ENCODE data around the gene SULT1A1.
"Not testable (repeated sequence)": the region's sequence is repeated elsewhere in the genome, so short reads cannot be mapped to it uniquely, and the experiment has no call there.

The SULT1A1 gene

GRCh38 chr16:28609631-28610594 is at the start of gene SULT1A1:
Gene SULT1A1, minus strand, starts transcription at chr16:28610044. Its CDS starts 1,189 bp downstream, at chr16:28608855.
- Histone ChIP-seq H3F3A (ENCODE audit: control insufficient read depth, insufficient read depth) (peaks cover 5% of the 10 kb centered on the region), H4K20me1 (ENCODE audit: control insufficient read depth, insufficient read depth, low read depth, low read length) (no peaks in the 10 kb centered on the region), H3K4me2 (ENCODE audit: low read length) (no peak within 1 kb of the TSS), H3K79me2 (ENCODE audit: control insufficient read depth, low read length) (peaks cover 11% of the 10 kb centered on the region), H3K27ac (ENCODE audit: low read depth, low read length) (no peak within 1 kb of the TSS), H3K9me3 (ENCODE audit: control insufficient read depth, insufficient read depth, low read length) (no peaks in the 10 kb centered on the region), H3K36me3 (ENCODE audit: control insufficient read depth, low read length) (peaks cover 35% of the 10 kb centered on the region), H3K9me2 (replicated peaks; ENCODE audit: control insufficient read depth, low read length) (no peaks in the 10 kb centered on the region), H3K4me3 (ENCODE audit: low read length) (no peak within 1 kb of the TSS), H3K4me1 (ENCODE audit: control insufficient read depth, low read length) (peaks cover 4% of the 10 kb centered on the region; the same call in 1 of the 2 replicates), H3K27me3 (ENCODE audit: control insufficient read depth, low read length) (no peaks in the 10 kb centered on the region)
- TF ChIP-seq EZH2phosphoT487 (IDR thresholded peaks at IDR 0.05; ENCODE audit: borderline replicate concordance, low read length): no peak
- TF ChIP-seq, protein P1, sequence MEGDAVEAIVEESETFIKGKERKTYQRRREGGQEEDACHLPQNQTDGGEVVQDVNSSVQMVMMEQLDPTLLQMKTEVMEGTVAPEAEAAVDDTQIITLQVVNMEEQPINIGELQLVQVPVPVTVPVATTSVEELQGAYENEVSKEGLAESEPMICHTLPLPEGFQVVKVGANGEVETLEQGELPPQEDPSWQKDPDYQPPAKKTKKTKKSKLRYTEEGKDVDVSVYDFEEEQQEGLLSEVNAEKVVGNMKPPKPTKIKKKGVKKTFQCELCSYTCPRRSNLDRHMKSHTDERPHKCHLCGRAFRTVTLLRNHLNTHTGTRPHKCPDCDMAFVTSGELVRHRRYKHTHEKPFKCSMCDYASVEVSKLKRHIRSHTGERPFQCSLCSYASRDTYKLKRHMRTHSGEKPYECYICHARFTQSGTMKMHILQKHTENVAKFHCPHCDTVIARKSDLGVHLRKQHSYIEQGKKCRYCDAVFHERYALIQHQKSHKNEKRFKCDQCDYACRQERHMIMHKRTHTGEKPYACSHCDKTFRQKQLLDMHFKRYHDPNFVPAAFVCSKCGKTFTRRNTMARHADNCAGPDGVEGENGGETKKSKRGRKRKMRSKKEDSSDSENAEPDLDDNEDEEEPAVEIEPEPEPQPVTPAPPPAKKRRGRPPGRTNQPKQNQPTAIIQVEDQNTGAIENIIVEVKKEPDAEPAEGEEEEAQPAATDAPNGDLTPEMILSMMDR (IDR thresholded peaks at IDR 0.05; ENCODE audit: low read depth, low read length, poor library complexity, severe bottlenecking): no peak

GRCh38 chr16:28639959-28640358 is 30.1 kb upstream of the SULT1A1 start:
- not testable (repeated sequence) for H3F3A ChIP-seq (ENCODE audit: control insufficient read depth, insufficient read depth); H3K27me3 ChIP-seq (ENCODE audit: control insufficient read depth, low read length); H3K4me1 ChIP-seq (ENCODE audit: control insufficient read depth, low read length); H3K4me3 ChIP-seq (ENCODE audit: low read length); H3K4me2 ChIP-seq (ENCODE audit: low read length); H3K27ac ChIP-seq (ENCODE audit: low read depth, low read length); H3K36me3 ChIP-seq (ENCODE audit: control insufficient read depth, low read length); H3K79me2 ChIP-seq (ENCODE audit: control insufficient read depth, low read length); H3K9me3 ChIP-seq (ENCODE audit: control insufficient read depth, insufficient read depth, low read length); H3K9me2 ChIP-seq (replicated peaks; ENCODE audit: control insufficient read depth, low read length); H4K20me1 ChIP-seq (ENCODE audit: control insufficient read depth, insufficient read depth, low read depth, low read length)

DNA sequence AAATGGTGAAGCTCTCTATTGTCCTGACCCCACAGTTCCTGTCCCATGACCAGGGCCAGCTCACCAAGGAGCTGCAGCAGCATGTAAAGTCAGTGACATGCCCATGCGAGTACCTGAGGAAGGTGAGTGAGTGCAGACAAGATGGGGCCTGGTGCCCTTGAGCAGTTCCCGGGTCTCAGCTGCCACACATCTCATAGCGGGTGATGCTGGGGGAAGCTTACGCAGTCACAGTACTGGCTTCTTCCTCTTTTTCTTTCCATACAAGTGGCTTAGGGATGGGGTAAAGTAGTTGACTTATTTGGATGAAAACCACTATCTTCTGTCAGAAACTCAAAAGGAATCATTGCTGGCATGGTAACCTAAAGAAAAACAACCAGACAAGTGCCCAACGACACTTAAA is 28.5 kb upstream of the SULT1A1 start:
- not testable (repeated sequence) for H4K20me1 ChIP-seq (ENCODE audit: control insufficient read depth, insufficient read depth, low read depth, low read length); H3K27me3 ChIP-seq (ENCODE audit: control insufficient read depth, low read length); H3K4me1 ChIP-seq (ENCODE audit: control insufficient read depth, low read length); H3K4me3 ChIP-seq (ENCODE audit: low read length); H3K9me3 ChIP-seq (ENCODE audit: control insufficient read depth, insufficient read depth, low read length); H3F3A ChIP-seq (ENCODE audit: control insufficient read depth, insufficient read depth); H3K79me2 ChIP-seq (ENCODE audit: control insufficient read depth, low read length); H3K36me3 ChIP-seq (ENCODE audit: control insufficient read depth, low read length); H3K27ac ChIP-seq (ENCODE audit: low read depth, low read length); H3K4me2 ChIP-seq (ENCODE audit: low read length); H3K9me2 ChIP-seq (replicated peaks; ENCODE audit: control insufficient read depth, low read length)

DNA sequence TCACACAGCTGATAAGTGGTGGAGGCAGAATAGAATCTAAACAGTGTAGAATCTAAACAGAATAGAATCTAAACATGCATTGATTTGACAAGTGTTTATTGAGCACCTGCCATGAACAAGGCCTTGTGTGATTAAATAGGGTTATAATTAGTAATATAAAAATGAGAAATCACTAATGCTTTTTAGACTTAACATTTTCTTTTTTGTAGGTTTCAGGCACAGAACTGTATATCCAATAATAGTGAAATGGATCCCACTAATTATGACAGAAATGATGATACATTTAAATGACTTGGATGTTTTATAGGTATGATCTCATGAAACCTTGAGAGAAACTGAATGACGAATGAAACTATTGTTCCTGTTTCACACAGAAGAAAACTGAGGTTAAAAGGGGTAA is 27.9 kb upstream of the SULT1A1 start, which contains the start of gene NPIPB8:
Gene NPIPB8 (plus strand): TSS at position 301 of the 400 bp plus-strand sequence. CDS start 296 bp downstream, outside the sequence.
- not testable (repeated sequence) for H3F3A ChIP-seq (ENCODE audit: control insufficient read depth, insufficient read depth); H4K20me1 ChIP-seq (ENCODE audit: control insufficient read depth, insufficient read depth, low read depth, low read length); H3K4me2 ChIP-seq (ENCODE audit: low read length); H3K9me2 ChIP-seq (replicated peaks; ENCODE audit: control insufficient read depth, low read length); H3K4me1 ChIP-seq (ENCODE audit: control insufficient read depth, low read length); H3K79me2 ChIP-seq (ENCODE audit: control insufficient read depth, low read length); H3K4me3 ChIP-seq (ENCODE audit: low read length); H3K9me3 ChIP-seq (ENCODE audit: control insufficient read depth, insufficient read depth, low read length); H3K27ac ChIP-seq (ENCODE audit: low read depth, low read length); H3K36me3 ChIP-seq (ENCODE audit: control insufficient read depth, low read length); H3K27me3 ChIP-seq (ENCODE audit: control insufficient read depth, low read length)

- H3K4me1 ChIP-seq (ENCODE audit: control insufficient read depth, low read length); H3K36me3 ChIP-seq (ENCODE audit: control insufficient read depth, low read length); H4K20me1 ChIP-seq (ENCODE audit: control insufficient read depth, insufficient read depth, low read depth, low read length); H3K9me3 ChIP-seq (ENCODE audit: control insufficient read depth, insufficient read depth, low read length); H3K4me3 ChIP-seq (ENCODE audit: low read length); H3K27ac ChIP-seq (ENCODE audit: low read depth, low read length); H3K9me2 ChIP-seq (replicated peaks; ENCODE audit: control insufficient read depth, low read length); H3K27me3 ChIP-seq (ENCODE audit: control insufficient read depth, low read length); H3F3A ChIP-seq (ENCODE audit: control insufficient read depth, insufficient read depth); H3K79me2 ChIP-seq (ENCODE audit: control insufficient read depth, low read length); H3K4me2 ChIP-seq (ENCODE audit: low read length): not testable (repeated sequence)
Observed at GRCh38 chr16:28636093-28636823, 26.4 kb upstream of the SULT1A1 start.

- H3K79me2 ChIP-seq (ENCODE audit: control insufficient read depth, low read length); H3K9me3 ChIP-seq (ENCODE audit: control insufficient read depth, insufficient read depth, low read length); H3K4me3 ChIP-seq (ENCODE audit: low read length); H3K9me2 ChIP-seq (replicated peaks; ENCODE audit: control insufficient read depth, low read length); H3K4me2 ChIP-seq (ENCODE audit: low read length); H3K27ac ChIP-seq (ENCODE audit: low read depth, low read length); H3K4me1 ChIP-seq (ENCODE audit: control insufficient read depth, low read length); H3K27me3 ChIP-seq (ENCODE audit: control insufficient read depth, low read length); H4K20me1 ChIP-seq (ENCODE audit: control insufficient read depth, insufficient read depth, low read depth, low read length); H3K36me3 ChIP-seq (ENCODE audit: control insufficient read depth, low read length); H3F3A ChIP-seq (ENCODE audit: control insufficient read depth, insufficient read depth): not testable (repeated sequence)
Observed at GRCh38 chr16:28630905-28631304, 21.1 kb upstream of the SULT1A1 start.
